Activated CD8-positive, alpha-beta memory T cell treated with anti-CD3 and anti-CD28 coated beads for 4 hours (primary cell): ENCODE data around the gene ETV5.

Experiments used
- DNase-seq, 2 donors: peaks; one replicate each; pipeline ENCODE4 v3.0.0-alpha.2; 2020; ENCODE audit warnings: low read depth in 2 of 2

ETV5 gene

GRCh38 chr3:186095561-186096081, 13.3 kb downstream of the ETV5 start:
- DNase-seq = no peak

- no peak for DNase-seq
These were observed 14.0 kb downstream of the ETV5 start for GRCh38 chr3:186094696-186095425.

GRCh38 chr3:186094271-186094670, 14.6 kb downstream of the ETV5 start:
- DNase-seq = no peak

GRCh38 chr3:186093271-186093900, 15.5 kb downstream of the ETV5 start:
- DNase-seq = no peak

- DNase-seq = no peak
These were observed 16.4 kb downstream of the ETV5 start for GRCh38 chr3:186092360-186093070.

GRCh38 chr3:186090901-186091300, 18.0 kb downstream of the ETV5 start:
- no peak for DNase-seq

GRCh38 chr3:186088335-186088734, 20.6 kb downstream of the ETV5 start:
- DNase-seq = no peak

- DNase-seq = no peak
These were observed 24.6 kb downstream of the ETV5 start for GRCh38 chr3:186084264-186084663.

GRCh38 chr3:186083746-186084145, 25.1 kb downstream of the ETV5 start:
- DNase-seq = no peak

GRCh38 chr3:186082150-186082549, 26.7 kb downstream of the ETV5 start:
- DNase-seq = no peak

- DNase-seq = no peak
These were observed 27.2 kb downstream of the ETV5 start for GRCh38 chr3:186081678-186082077.

GRCh38 chr3:186080849-186081438, 27.9 kb downstream of the ETV5 start:
- DNase-seq = no peak

GRCh38 chr3:186079925-186080324, 29.0 kb downstream of the ETV5 start:
- DNase-seq = no peak

- no peak for DNase-seq
These were observed 31.4 kb downstream of the ETV5 start for GRCh38 chr3:186077466-186077865.

GRCh38 chr3:186075931-186076567, 32.8 kb downstream of the ETV5 start:
- no peak for DNase-seq

- DNase-seq = no peak
These were observed 33.4 kb downstream of the ETV5 start for GRCh38 chr3:186075489-186075888.

- DNase-seq = no peak
These were observed 35.2 kb downstream of the ETV5 start for GRCh38 chr3:186073641-186074040.

GRCh38 chr3:186070996-186071395, 37.9 kb downstream of the ETV5 start:
- no peak for DNase-seq

- no peak for DNase-seq
These were observed 38.3 kb downstream of the ETV5 start for GRCh38 chr3:186070550-186070949.

- DNase-seq = no peak
These were observed 38.8 kb downstream of the ETV5 start for GRCh38 chr3:186070133-186070532.

- DNase-seq = no peak
These were observed 39.7 kb downstream of the ETV5 start for GRCh38 chr3:186069199-186069598.

GRCh38 chr3:186068243-186068552, 40.7 kb downstream of the ETV5 start:
- no peak for DNase-seq
